GM23248 (cell line): Measurements from ENCODE around the gene LMX1B.

Source experiments
- EZH2 ChIP-seq: fragments of 200-600 bp; sonication (generic); IDR thresholded peaks from 2 replicates; pipeline ENCODE4 v1.6.1; 2018; ENCODE audit warnings: antibody characterized with exemption, mild to moderate bottlenecking; ENCODE audit not compliant: insufficient read depth, poor library complexity, severe bottlenecking
- EZH2phosphoT487 ChIP-seq: fragments of 200-600 bp; sonication (generic); IDR thresholded peaks from 2 replicates; pipeline ENCODE4 v1.6.1; 2018; ENCODE audit warnings: antibody characterized with exemption, moderate library complexity, mild to moderate bottlenecking, low read depth; ENCODE audit not compliant: insufficient read depth

DNA sequence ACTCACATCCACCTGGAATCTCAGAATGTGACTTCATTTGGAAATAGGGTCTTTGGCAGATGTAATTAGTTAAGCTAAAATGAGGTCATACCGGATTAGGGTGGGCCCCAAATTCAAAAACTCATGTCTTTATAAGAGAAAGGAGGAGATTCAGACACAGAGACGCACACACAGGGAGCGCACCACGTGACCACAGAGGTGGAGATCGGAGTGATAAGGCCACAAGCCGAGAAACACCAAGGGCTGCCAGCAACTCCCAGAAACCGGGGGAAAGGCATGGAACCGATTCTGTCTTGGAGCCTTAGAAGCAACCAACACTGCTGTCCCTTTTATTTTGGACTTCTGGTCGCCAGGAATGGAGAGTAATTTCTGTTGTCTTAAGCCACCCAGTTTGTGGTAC lies 31.8 kb upstream of the LMX1B start:
- no peak for TF ChIP-seq EZH2phosphoT487
- TF ChIP-seq EZH2: no peak
